Omental fat pad (tissue), 4 donors: ENCODE results near the gene CPSF4. TPM values are rescaled to one million over a fixed set of nuclear protein-coding genes. Genes with fewer than 3 reads are reported as not detected.
"Not testable (repeated sequence)": the region's sequence is repeated elsewhere in the genome, so short reads cannot be mapped to it uniquely, and the experiment has no call there.

ENCODE experiments used
- ATAC-seq: fragments of 150-250 bp; one replicate; pipeline ENCODE4 v1.9.1; 2016; ENCODE audit warnings: mild to moderate bottlenecking, moderate library complexity; ENCODE audit not compliant: low FRiP score
- DNase-seq: peaks from one replicate; pipeline ENCODE4 v3.0.0-alpha.2; 2019; ENCODE audit warnings: low spot score
- total RNA-seq, 4 donors: library from RNA; depleted of rRNA; stranded (reverse); fragments of >200 nt; gene quantifications; one replicate each; pipeline ENCODE4 v1.1.0, GENCODE V29; 2016
- TF ChIP-seq, protein P1 (sequence below), 3 donors: fragments of 450-650 bp; IDR thresholded peaks; one replicate each; pipeline ENCODE4 v1.5.1; 2016 to 2017; ENCODE audit warnings: antibody characterized with exemption in 3 of 3, mild to moderate bottlenecking in 3 of 3, moderate library complexity in 2 of 3

Gene CPSF4
- total RNA-seq, 4 donors from 2014 or later = 24.3 to 49.0 (median 30.1) TPM

DNA sequence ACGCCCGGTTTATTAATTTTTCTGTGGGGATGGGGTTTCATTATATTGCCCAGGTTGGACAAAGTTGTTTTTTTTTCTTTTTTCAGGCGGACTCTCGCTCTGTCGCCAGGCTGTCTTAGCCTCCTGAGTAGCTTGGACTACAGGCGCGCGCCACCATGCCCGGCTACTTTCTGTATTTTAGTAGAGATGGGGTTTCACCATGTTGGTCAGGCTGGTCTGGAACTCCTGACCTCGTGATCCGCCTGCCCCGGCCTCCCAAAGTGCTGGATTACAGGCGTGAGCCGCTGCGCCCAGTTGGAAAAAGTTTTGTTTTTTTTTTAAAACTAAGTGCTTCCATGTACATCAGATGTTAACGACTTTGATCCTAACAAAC lies 61.9 kb downstream of the CPSF4 start:
- TF ChIP-seq, protein P1, sequence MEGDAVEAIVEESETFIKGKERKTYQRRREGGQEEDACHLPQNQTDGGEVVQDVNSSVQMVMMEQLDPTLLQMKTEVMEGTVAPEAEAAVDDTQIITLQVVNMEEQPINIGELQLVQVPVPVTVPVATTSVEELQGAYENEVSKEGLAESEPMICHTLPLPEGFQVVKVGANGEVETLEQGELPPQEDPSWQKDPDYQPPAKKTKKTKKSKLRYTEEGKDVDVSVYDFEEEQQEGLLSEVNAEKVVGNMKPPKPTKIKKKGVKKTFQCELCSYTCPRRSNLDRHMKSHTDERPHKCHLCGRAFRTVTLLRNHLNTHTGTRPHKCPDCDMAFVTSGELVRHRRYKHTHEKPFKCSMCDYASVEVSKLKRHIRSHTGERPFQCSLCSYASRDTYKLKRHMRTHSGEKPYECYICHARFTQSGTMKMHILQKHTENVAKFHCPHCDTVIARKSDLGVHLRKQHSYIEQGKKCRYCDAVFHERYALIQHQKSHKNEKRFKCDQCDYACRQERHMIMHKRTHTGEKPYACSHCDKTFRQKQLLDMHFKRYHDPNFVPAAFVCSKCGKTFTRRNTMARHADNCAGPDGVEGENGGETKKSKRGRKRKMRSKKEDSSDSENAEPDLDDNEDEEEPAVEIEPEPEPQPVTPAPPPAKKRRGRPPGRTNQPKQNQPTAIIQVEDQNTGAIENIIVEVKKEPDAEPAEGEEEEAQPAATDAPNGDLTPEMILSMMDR (IDR thresholded peaks at IDR 0.05) = no peak
- no peak for DNase-seq
- no peak for ATAC-seq

DNA sequence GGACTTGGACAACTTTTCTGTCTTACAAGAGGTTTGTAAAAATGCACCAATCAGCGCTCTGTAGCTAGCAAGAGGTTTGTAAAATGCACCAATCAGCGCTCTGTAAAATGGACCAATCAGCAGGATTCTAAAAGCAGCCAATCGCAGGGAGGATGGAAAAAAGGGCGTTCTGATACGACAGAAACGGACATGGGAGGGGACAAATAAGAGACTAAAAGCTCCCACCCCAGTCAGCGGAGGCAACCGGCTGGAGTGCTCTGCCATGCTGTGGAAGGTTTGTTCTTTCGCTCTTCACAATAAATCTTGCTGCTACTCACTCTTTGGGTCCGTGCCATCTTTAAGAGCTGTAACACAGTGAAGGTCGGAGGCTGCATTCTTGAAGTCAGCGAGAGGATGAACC lies 62.5 kb downstream of the CPSF4 start:
- DNase-seq, ATAC-seq: not testable (repeated sequence)

DNA sequence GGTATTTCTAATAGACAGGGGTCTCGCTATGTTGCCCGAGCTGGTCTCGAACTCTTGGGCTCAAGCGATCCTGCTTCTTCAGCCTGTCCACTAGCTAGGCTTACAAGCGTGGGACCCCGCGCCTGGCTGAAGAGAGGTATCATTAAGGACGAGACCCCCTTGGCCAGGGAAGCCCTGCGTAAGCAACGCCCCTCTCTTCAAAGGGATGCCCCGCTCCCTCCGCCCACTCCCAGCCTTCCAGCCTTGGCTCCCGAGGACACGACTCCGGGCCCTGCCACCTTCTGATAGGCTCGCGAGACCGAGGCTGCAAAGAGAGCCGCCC lies 65.5 kb downstream of the CPSF4 start:
- TF ChIP-seq, protein P1 (IDR thresholded peaks at IDR 0.05) = no peak
- no peak for ATAC-seq
- DNase-seq = no peak

DNA sequence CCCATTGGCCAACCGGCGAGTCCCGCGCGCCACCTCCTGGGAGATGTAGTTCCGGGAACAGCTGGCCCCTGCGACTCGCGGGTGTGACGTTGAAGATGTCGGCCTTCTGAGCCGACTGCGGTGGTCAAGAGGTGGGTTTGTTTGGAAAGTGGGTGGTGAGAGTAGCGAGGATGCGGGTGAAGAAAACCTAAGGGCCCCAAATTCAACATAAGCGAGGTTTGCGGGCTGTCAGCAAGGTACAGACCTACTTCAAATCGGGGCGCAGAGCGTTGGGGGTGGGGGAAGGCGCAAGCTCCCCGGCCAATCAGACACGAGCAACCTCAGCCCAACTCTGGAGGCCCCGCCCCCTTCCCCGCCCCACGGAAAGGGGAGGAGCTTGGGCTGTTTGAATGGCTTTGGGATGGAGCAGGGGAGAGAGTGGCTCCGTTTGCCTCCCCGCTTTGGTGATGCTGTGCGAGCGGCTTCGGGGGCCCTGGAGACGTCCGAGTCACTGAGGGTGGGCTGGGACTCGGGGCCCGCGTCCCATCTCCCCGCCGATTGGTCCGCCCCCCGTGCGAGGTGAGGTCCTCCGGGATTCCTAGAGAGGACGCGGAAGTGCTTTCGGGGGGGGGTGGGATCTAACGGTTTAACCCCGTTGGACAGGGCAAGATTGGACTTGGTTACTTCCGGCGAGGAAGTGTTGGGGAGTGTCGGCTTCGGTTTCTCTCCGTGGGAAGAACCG lies 66.0 kb downstream of the CPSF4 start, which contains the start of gene ZKSCAN5:
ZKSCAN5 (plus strand) TSS at position 60 of the 721 bp plus-strand sequence. CDS start 1,383 bp downstream, outside the sequence.
- TF ChIP-seq, protein P1 (IDR thresholded peaks at IDR 0.05) = no peak
- ATAC-seq = peak; percentile 95
- DNase-seq = peak; percentile 96

DNA sequence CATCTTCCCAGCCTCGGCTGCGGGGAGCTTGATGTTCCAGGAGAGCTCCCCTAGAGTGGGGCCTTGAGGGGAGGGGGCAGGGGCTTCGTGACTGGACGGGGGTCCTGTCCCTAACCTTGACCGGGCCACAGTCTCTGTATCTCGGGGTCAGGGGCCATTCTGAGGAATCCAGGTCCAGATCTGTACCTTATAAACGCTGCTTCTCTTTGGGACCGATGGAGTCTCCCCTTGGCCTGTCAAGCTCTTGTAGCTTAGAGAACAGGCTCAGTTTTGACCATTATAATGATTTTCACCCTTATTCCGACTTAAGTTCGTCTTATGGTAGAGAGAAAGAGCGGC lies 66.5 kb downstream of the CPSF4 start:
- DNase-seq = no peak
- no peak for ATAC-seq
- TF ChIP-seq, protein P1 (IDR thresholded peaks at IDR 0.05) = no peak

Other genes with a start within 250 kb of the CPSF4 start
- gene KPNA7, start 230.8 kb upstream of the CPSF4 start, total RNA-seq = not detected
- not detected for gene MYH16, start 166.1 kb upstream of the CPSF4 start, total RNA-seq
- 100 to 1,000 TPM; 103 to 137 (median 124) TPM for gene ARPC1A, start 113.0 kb upstream of the CPSF4 start, total RNA-seq
- 100 to 1,000 TPM; 221 to 387 (median 302) TPM for gene ARPC1B, start 64.2 kb upstream of the CPSF4 start, total RNA-seq
- 10 to 100 TPM; 41.9 to 70.2 (median 54.7) TPM for gene PDAP1, start 30.3 kb upstream of the CPSF4 start, total RNA-seq
- gene BUD31, start 30.0 kb upstream of the CPSF4 start, total RNA-seq = 10 to 100 TPM; 52.9 to 68.3 (median 64.8) TPM
- gene PTCD1, start 145 bp upstream of the CPSF4 start, total RNA-seq = 1 to 10 TPM; 3.5 to 9.5 (median 5.4) TPM
- gene ATP5MF, start 27.2 kb downstream of the CPSF4 start, total RNA-seq = 1,000 to 10,000 TPM in 2 of 4 donors, 100 to 1,000 TPM in 2; 572 to 1,317 (median 943) TPM
- gene ZNF789, start 33.9 kb downstream of the CPSF4 start, total RNA-seq = 10 to 100 TPM in 1 of 4 donors, 1 to 10 TPM in 3; 3.4 to 11.5 (median 7.1) TPM
- gene ZNF394, start 61.3 kb downstream of the CPSF4 start, total RNA-seq = 10 to 100 TPM; 23.7 to 46.7 (median 35.6) TPM
- gene ZKSCAN5, start 65.7 kb downstream of the CPSF4 start, total RNA-seq = 10 to 100 TPM in 1 of 4 donors, 1 to 10 TPM in 3; 6.1 to 10.2 (median 7.8) TPM
- 1 to 10 TPM; 2.8 to 5.8 (median 3.3) TPM for gene FAM200A, start 113.2 kb downstream of the CPSF4 start, total RNA-seq
- gene ZNF655, start 119.7 kb downstream of the CPSF4 start, total RNA-seq = 100 to 1,000 TPM; 104 to 164 (median 109) TPM
- 1 to 10 TPM in 1 of 4 donors, under 1 TPM in 3; 0.82 to 1.8 (median 0.89) TPM for gene TMEM225B, start 159.3 kb downstream of the CPSF4 start, total RNA-seq
- 10 to 100 TPM in 3 of 4 donors, 1 to 10 TPM in 1; 9.1 to 21.0 (median 15.0) TPM for gene ZSCAN25, start 178.0 kb downstream of the CPSF4 start, total RNA-seq
- 10 to 100 TPM in 2 of 4 donors, 1 to 10 TPM in 2; 6.2 to 92.0 (median 13.8) TPM for gene CYP3A5, start 241.1 kb downstream of the CPSF4 start, total RNA-seq